GM18870 (cell line): ENCODE data around the gene TRPV2.
"Not testable (repeated sequence)": the region's sequence is repeated elsewhere in the genome, so short reads cannot be mapped to it uniquely, and the experiment has no call there.

Source experiments
- ATAC-seq: cut with Tn5 transposase; IDR thresholded peaks from one replicate; pipeline ENCODE4 v1.9.1; 2021; ENCODE audit warnings: moderate library complexity; ENCODE audit not compliant: unreplicated experiment

The TRPV2 gene, protein sequence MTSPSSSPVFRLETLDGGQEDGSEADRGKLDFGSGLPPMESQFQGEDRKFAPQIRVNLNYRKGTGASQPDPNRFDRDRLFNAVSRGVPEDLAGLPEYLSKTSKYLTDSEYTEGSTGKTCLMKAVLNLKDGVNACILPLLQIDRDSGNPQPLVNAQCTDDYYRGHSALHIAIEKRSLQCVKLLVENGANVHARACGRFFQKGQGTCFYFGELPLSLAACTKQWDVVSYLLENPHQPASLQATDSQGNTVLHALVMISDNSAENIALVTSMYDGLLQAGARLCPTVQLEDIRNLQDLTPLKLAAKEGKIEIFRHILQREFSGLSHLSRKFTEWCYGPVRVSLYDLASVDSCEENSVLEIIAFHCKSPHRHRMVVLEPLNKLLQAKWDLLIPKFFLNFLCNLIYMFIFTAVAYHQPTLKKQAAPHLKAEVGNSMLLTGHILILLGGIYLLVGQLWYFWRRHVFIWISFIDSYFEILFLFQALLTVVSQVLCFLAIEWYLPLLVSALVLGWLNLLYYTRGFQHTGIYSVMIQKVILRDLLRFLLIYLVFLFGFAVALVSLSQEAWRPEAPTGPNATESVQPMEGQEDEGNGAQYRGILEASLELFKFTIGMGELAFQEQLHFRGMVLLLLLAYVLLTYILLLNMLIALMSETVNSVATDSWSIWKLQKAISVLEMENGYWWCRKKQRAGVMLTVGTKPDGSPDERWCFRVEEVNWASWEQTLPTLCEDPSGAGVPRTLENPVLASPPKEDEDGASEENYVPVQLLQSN

DNA sequence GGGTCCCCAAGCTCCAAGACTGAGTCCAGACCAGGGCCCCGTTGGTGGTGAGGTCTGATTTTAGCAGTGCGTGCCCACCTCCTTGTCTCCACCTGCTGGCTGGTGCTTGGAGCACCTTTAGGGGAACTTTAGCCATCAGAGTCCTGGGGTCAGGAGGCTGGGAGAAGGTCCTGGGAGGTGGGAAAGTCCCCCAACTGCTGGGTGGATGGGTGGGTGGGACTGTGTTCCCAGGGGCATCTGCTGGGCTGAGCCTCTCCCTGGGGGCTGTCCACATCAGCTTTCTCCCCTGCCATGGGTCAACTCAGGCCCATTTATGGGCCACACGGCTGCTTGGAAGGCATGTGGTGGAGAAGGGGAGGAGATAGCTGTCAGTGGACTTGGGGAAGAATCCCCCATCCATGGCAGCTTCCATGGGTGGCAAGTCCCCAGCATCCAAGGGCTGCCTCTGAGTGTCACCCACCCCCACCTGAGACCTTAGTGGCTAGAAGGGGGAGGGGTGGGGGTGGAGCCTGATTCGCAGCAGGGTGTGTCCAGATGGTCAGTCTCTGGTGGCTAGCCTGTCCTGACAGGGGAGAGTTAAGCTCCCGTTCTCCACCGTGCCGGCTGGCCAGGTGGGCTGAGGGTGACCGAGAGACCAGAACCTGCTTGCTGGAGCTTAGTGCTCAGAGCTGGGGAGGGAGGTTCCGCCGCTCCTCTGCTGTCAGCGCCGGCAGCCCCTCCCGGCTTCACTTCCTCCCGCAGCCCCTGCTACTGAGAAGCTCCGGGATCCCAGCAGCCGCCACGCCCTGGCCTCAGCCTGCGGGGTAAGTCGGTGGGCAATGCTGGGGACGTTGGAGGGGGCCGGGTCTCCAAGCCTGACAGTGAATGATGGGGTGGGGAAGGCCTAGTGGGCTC, at the start of gene TRPV2:
Gene TRPV2, plus strand, starts transcription at position 541 of the 894 bp plus-strand sequence. CDS start 2,098 bp downstream, outside the sequence.
- no peak for ATAC-seq

DNA sequence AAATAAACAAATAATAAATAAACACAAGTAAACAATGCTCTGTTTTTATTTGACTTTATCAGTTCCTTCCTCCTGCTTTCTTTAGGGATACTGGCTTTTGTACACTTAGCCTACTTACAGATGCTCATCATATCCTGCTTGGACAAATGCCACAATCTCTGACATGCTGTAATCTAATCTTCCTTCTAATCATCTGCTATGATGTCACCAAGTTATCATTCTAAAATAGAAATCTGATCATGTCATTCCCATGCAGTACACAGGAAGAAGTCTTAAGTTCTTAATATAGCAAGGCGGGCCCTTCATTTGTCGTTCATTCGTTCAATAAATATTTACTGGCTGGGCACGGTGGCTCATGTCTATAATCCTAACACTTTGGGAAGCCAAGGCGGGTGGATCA, 43.6 kb upstream of the TRPV2 start:
- no peak for ATAC-seq

DNA sequence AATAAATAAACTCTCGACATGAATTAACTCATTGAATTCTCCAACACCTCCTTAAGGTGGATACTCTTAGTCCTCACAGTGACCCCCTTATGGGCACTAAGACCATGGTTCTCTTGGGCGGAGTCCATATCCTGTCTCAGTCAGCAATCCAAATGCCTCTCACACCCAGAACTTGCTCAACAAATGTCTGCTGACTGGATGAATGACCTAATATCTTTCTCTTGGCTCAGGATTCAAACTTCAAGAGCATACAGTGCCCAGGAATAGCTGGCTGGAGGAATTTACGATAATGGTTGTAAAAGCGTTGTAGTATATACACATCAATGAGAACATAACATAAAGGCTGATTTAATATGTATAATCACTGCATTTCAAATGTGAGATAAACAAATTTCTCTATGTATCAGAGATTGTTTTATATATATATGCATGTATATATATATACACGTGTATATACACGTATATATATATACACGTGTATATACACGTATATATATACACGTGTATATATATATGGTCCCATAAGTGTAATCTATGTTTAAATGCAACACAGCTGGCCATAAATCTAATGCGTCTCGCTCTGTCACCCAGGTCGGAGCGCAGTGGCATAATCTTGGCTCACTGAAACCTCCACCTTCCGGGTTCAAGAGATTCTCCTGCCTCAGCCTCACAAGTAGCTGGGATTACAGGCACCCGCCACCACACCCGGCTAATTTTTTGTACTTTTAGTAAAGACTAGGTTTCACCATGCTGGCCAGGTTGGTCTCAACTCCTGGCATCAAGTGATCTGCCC, 41.0 kb upstream of the TRPV2 start:
- no peak for ATAC-seq

DNA sequence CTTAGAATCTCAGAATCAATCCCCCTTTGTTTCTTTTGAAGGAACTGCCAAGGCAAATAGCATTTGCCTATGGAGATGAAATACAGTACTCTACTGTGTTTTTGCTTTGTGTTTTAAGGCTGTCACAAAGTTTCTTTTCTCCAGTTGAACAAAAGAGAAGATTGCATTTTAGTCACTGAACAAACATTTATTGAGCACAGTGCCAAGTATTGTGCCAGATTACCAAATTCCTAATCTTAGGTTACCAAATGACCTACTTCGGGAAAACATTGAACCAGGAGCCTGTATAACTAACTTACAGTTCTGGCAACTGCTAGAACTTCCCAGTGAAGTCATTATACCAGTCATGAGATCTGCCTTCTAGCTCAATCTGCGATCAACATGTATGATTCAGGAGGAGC, 37.4 kb upstream of the TRPV2 start:
- no peak for ATAC-seq

DNA sequence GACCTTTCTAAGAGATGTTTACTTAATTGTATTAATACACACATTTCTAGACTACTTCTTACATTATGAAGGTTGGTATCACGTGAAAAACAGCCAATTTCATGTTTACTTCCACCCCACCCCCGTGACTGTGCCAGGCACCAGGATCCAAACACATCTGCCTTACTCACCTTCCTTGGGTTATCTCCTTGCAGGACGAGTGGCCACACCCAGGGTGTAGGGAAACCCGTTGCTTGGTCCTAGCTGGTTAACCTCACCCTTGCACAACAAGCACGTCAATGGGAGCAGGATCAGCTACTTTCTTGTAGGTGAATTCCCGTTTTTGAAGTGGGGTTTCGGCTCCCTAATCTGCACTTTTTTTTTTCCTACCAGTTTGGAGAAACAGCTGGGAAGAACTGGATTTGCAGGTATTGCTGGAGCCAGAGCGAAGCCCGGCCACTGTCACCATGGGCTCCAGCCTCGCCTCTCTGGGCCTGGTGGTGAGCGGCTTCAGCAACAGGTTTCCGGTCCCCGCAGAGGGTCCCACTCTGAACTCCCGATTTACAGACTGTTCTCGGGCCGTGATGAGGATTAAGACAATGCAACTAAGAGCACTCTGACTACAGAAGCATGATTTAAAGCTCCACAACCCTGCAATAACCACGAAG, 36.6 kb upstream of the TRPV2 start:
- no peak for ATAC-seq

DNA sequence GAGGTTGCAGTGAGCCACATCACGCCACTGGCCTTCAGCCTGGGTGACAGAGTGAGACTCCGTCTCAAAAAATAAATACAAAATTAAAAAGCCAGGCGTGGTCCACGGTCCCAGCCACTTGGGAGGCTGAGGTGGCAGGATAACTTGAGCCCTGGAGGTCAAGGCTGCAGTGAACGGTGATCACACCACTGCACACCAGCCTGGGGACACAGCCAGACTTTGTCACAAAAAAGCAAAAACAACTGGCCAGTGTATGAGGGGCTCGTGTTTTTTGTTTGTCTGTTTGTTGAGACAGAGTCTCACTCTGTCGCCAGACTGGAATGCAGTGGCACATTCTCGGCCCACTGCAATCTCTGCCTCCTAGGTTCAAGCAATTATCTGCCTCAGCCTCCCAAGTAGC, 35.7 kb upstream of the TRPV2 start:
- ATAC-seq, result no peak

DNA sequence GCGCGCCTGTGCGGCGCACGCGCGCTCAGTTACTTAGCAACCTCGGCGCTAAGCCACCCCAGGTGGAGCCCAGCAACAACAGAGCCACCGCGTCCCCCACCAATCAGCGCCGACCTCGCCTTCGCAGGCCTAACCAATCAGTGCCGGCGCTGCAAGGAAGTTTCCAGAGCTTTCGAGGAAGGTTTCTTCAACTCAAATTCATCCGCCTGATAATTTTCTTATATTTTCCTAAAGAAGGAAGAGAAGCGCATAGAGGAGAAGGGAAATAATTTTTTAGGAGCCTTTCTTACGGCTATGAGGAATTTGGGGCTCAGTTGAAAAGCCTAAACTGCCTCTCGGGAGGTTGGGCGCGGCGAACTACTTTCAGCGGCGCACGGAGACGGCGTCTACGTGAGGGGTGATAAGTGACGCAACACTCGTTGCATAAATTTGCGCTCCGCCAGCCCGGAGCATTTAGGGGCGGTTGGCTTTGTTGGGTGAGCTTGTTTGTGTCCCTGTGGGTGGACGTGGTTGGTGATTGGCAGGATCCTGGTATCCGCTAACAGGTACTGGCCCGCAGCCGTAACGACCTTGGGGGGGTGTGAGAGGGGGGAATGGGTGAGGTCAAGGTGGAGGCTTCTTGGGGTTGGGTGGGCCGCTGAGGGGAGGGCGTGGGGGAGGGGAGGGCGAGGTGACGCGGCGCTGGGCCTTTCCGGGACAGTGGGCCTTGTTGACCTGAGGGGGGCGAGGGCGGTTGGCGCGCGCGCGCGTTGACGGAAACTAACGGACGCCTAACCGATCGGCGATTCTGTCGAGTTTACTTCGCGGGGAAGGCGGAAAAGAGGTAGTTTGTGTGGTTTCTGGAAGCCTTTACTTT, 34.5 kb upstream of the TRPV2 start, which contains the start of gene UBB:
Gene UBB, plus strand, starts transcription at position 452 of the 856 bp plus-strand sequence. CDS start 817 bp downstream, outside the sequence.
- ATAC-seq, result peak; percentile 85

DNA sequence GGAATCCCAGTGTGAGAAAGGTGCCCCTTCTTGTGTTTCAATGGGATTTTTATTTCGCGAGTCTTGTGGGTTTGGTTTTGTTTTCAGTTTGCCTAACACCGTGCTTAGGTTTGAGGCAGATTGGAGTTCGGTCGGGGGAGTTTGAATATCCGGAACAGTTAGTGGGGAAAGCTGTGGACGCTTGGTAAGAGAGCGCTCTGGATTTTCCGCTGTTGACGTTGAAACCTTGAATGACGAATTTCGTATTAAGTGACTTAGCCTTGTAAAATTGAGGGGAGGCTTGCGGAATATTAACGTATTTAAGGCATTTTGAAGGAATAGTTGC, 33.9 kb upstream of the TRPV2 start:
- ATAC-seq, result no peak

DNA sequence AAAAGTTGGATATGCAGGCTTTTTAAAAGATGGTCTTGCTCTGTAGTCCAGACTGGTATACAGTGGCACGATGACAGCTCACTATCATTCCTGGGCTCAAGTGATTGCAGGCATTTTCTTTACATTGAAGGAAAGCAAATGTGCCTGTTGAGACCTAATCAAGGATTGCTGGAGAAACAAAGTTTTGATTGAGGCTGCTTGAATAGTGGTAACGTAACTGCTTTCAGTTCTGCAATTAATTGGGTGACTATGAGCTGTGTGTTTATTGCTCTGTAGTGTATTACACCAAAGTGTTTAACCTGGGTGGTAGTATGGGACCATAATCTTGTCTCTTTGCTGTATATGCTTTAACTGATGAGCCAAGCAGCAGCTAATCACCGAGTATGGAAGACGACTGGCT, 32.2 kb upstream of the TRPV2 start:
- ATAC-seq, result no peak

DNA sequence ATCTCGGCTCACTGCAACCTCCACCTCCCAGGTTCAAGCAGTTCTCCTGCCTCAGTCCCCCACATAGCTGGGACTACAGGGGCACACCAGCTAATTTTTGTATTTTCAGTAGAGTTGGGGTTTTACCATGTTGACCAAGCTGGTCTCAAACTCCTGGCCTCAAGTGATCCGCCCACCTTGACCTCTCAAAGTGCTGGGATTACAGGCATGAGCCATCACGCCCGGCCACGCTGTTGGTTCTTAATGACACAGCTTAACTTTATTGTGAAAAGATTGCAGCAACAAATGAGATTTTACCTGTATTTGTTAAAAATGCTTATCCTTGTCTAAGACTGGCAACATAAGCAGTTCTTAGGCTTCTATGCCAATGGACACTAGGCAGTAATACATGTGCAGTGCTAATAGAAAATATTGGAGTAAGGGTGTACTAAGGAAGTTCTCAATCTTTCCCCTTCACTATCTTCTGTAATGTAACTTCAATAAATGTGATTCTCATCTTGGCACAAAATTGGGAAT, 31.5 kb upstream of the TRPV2 start:
- ATAC-seq, result no peak

DNA sequence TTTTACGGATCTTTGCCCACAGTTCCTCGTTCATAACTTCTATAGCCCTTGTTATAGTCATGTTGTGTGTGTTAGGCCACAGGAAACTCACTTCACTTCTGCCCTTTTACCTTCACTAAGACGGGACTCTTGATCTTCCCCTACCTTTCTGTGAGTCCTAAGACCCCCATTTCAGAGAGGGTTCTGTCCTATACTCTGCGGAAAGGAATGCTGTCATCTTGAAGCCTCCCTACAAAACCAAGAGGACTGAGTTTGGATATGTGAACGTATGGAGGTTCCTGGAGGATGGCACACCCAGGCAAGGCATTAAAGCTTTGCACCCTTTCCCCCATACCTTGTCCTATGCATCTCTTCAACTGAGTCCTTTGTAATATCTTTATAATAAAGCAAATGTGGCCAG, 30.8 kb upstream of the TRPV2 start:
- no peak for ATAC-seq

DNA sequence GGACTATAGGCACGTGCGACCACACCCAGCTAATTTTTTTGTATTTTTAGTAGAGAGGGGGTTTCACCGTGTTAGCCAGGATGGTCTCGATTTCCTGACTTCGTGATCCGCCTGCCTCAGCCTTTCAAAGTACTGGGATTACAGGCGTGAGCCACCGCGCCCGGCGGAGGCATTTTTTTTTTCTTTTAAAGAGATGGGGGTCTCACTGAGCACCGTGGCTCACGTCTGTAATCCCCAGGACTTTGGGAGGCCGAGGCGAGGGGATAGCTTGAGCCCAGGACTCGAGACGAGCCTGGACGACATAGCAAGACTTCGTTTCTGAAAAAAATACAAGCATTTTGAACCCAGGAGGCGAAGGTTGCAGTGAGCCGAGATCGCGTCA, 29.3 kb upstream of the TRPV2 start:
- not testable (repeated sequence) for ATAC-seq

DNA sequence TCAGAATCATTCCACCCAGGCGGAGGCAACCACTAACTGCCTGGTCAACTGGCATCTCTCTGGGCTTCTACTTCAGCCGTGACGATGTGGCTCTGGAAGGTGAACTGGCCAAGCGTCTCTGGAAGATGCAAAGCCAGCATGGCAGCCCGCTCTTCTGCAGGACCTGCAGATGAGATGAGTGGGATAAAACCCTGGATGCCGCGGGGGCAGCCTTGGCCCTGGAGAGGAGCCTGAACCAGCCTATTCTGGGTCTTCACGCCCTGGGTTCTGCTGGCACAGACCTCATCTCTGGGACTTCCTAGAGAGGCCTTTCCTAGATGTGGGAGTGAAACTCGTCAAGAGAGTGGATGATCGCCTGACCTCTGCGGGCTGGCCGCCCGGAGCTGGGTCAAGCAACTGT, 23.9 kb upstream of the TRPV2 start:
- no peak for ATAC-seq

DNA sequence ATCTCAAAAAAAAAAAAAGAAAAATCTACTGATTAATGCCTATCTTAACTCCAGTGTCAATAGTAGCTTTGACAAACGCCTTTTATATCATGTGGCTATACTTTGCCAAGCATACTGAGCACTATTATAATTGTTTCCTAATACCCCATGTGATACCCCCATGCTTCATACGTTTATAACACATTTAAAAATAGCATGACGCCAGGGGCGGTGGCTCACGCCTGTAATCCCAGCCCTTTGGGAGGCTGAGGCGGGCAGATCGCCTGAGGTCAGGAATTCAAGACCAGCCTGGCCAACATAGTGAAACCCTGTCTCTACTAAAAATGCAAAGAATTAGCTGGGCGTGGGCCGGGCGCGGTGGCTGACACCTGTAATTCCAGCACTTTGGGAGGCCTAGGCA, 22.9 kb upstream of the TRPV2 start:
- ATAC-seq, result not testable (repeated sequence)

DNA sequence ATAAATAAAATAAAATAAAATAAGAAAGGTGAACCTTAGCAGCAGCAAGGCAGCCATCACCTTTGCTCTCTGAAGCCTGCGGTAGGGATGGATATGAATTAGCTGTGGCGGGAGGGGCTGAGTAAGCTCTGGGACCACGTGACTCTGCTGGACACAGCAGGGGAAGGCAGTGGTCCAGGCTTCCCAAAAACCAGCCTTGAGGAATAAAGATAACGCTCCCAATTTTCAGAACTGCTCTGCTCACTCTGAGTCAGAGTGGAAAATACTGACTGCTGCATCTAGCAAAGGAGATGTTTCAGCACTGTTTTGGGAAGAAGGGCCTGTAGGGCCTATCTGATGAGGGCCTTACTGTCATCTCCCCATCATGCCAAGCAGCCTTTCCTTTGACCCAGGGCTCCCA, 19.5 kb upstream of the TRPV2 start:
- ATAC-seq, result not testable (repeated sequence)

DNA sequence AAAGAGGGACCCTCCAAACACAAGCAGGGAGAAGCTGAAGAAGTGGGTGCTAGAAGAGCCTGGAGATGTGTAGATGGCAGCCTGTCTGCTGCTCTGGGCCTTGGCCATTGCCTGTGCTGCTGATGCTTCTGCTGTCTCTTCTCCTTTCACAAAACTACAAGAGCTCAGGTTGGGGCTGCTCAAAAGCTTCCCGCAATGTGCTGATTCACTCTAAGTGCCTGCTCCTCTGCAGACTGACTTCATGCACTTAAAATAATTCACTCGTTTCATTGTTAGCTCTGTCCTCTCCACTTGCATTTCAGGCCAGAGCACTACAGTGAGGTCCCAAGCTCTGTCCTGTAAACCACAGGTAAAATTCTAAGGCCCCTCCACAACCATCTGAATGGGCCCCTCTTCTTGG, 18.7 kb upstream of the TRPV2 start:
- ATAC-seq, result not testable (repeated sequence)

DNA sequence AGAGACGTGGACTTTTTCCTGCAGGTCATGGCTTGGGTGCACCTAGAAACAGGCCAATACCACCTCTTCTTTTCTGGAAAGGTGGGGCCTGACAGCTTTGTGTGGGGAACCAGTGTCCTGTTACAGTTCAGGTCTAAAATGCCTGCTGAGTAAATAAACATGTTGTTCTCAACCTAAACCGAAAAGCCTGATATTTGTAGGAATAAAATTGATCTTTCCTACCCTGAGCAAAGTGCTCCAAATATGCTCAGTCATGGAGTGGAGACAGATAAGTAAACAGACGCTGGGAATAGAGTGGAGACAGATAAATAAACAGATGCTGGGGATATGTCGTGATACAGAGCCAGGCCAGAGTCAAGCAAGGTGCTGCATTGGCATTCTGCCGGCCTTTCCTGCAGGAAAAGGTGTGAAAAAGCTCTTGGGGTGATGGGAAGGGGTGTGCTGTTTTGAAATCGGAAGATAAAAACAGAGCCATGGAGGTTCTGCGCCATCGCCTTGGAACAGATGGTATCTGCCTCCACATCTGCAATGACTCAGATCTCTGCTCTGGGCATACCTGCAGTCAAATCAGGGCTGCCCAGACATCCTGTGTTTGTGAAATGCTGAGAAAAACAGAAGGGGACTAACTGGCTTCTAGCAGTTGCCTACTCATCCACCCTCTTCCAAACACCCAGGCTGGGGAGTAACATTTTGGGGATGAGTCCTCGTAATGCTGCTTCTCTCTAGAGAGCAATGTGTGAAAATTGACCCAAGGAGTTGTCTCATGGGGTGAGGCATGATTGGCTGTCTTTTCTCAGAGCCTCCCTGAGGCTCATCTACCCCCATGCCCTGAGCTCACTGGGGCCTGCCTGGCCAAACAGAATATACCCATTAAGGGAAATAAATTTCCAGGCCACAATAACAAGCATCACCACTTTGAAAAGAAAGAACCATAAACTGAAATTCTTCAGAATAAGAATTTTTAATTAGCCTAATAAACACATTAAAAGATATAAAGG, 16.8 kb upstream of the TRPV2 start:
- ATAC-seq, result peak; percentile 70

DNA sequence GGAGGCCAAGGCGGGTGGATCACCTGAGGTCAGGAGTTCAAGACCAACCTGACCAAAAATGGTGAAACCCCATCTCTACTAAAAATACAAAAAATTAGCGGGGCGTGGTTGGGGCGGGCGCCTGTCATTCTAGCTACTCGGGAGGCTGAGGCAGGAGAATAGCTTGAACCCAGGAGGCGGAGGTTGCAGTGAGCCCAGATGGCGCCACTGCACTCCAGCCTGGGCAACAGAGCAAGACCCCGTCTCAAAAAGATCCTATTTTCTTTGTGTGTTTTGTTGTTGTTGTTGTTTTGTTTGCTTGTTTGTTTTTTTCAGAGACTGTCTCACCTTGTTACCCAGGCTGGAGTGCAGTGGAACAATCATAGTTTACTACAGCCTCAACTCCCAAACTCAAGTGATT, 11.5 kb upstream of the TRPV2 start:
- not testable (repeated sequence) for ATAC-seq
